ENCODE data around the gene IL11.

IL11 gene

GRCh38 chr19:55348317-55349034, 21.8 kb downstream of the IL11 start:
- no peak overlapping the region for H3K9ac ChIP-seq (ENCODE audit: low read depth, low read length)
- no peaks in the 10 kb centered on the region for H3K9me3 ChIP-seq (ENCODE audit: insufficient read depth, low read length, severe bottlenecking)
- ATAC-seq (ENCODE audit: insufficient read depth, low read depth) (no peak), DNase-seq (no peak)
- TF ChIP-seq CTCF (IDR thresholded peaks at IDR 0.05; ENCODE audit: borderline replicate concordance, extremely low read depth, low read length, poor library complexity, severe bottlenecking) (no peak), EZH2 (IDR thresholded peaks at IDR 0.05; ENCODE audit: borderline replicate concordance, low read depth, low read length, severe bottlenecking) (no peak)
- no peaks in the 10 kb centered on the region for H3K4me1 ChIP-seq (ENCODE audit: insufficient read depth, low read length)
- peaks cover 3% of the 10 kb centered on the region for H3K79me2 ChIP-seq (ENCODE audit: insufficient read depth, low read length)
- H3K4me3 ChIP-seq (ENCODE audit: low read depth in 1 of 2, low read length in 2 of 2): no peak overlapping the region
- H3K4me2 ChIP-seq (ENCODE audit: insufficient read depth, low read length): no peak overlapping the region
- H3K27me3 ChIP-seq (ENCODE audit: insufficient read depth, low read length, poor library complexity): no peaks in the 10 kb centered on the region
- H3K27ac ChIP-seq (ENCODE audit: low read length): no peak overlapping the region
- H2AFZ ChIP-seq (ENCODE audit: low read depth, low read length): no peak overlapping the region
- peaks cover 46% of the 10 kb centered on the region for H3K36me3 ChIP-seq (ENCODE audit: insufficient read depth, low read length)
- H4K20me1 ChIP-seq (ENCODE audit: insufficient read depth, low read length): peaks cover 24% of the 10 kb centered on the region

GRCh38 chr19:55347442-55348009, 22.7 kb downstream of the IL11 start:
- H3K9me3 ChIP-seq (ENCODE audit: insufficient read depth, low read length, severe bottlenecking): no peaks in the 10 kb centered on the region
- peaks cover 32% of the 10 kb centered on the region for H4K20me1 ChIP-seq (ENCODE audit: insufficient read depth, low read length)
- H3K4me3 ChIP-seq (ENCODE audit: low read depth in 1 of 2, low read length in 2 of 2): no peak overlapping the region
- peaks cover 3% of the 10 kb centered on the region for H3K4me1 ChIP-seq (ENCODE audit: insufficient read depth, low read length)
- H3K27me3 ChIP-seq (ENCODE audit: insufficient read depth, low read length, poor library complexity): no peaks in the 10 kb centered on the region
- no peak overlapping the region for H3K4me2 ChIP-seq (ENCODE audit: insufficient read depth, low read length)
- H2AFZ ChIP-seq (ENCODE audit: low read depth, low read length): no peak overlapping the region
- H3K36me3 ChIP-seq (ENCODE audit: insufficient read depth, low read length): peaks cover 56% of the 10 kb centered on the region
- H3K27ac ChIP-seq (ENCODE audit: low read length): no peak overlapping the region
- DNase-seq: no peak
- no peak for TF ChIP-seq EZH2 (IDR thresholded peaks at IDR 0.05; ENCODE audit: borderline replicate concordance, low read depth, low read length, severe bottlenecking)
- no peak overlapping the region for H3K9ac ChIP-seq (ENCODE audit: low read depth, low read length)
- H3K79me2 ChIP-seq (ENCODE audit: insufficient read depth, low read length): peaks cover 5% of the 10 kb centered on the region
- ATAC-seq (ENCODE audit: insufficient read depth, low read depth): no peak

GRCh38 chr19:55346725-55347441, 23.4 kb downstream of the IL11 start:
- ATAC-seq (ENCODE audit: insufficient read depth, low read depth): no peak
- H3K27ac ChIP-seq (ENCODE audit: low read length): no peak overlapping the region
- no peak overlapping the region for H3K4me3 ChIP-seq (ENCODE audit: low read depth in 1 of 2, low read length in 2 of 2)
- H2AFZ ChIP-seq (ENCODE audit: low read depth, low read length): no peak overlapping the region
- no peak overlapping the region for H3K4me2 ChIP-seq (ENCODE audit: insufficient read depth, low read length)
- peaks cover 9% of the 10 kb centered on the region for H3K4me1 ChIP-seq (ENCODE audit: insufficient read depth, low read length)
- no peaks in the 10 kb centered on the region for H3K27me3 ChIP-seq (ENCODE audit: insufficient read depth, low read length, poor library complexity)
- peaks cover 11% of the 10 kb centered on the region for H3K79me2 ChIP-seq (ENCODE audit: insufficient read depth, low read length)
- DNase-seq: no peak
- TF ChIP-seq CTCF (IDR thresholded peaks at IDR 0.05; ENCODE audit: borderline replicate concordance, extremely low read depth, low read length, poor library complexity, severe bottlenecking) (no peak), EZH2 (IDR thresholded peaks at IDR 0.05; ENCODE audit: borderline replicate concordance, low read depth, low read length, severe bottlenecking) (no peak)
- no peak overlapping the region for H3K9ac ChIP-seq (ENCODE audit: low read depth, low read length)
- no peaks in the 10 kb centered on the region for H3K9me3 ChIP-seq (ENCODE audit: insufficient read depth, low read length, severe bottlenecking)
- H4K20me1 ChIP-seq (ENCODE audit: insufficient read depth, low read length): peaks cover 38% of the 10 kb centered on the region
- peaks cover 62% of the 10 kb centered on the region for H3K36me3 ChIP-seq (ENCODE audit: insufficient read depth, low read length)
